Measurements from ENCODE around the gene MYL11.

MYL11 gene

GRCh38 chr16:30354423-30355143 is 20.0 kb upstream of the MYL11 start:
- DNase-seq: no peak

DNA sequence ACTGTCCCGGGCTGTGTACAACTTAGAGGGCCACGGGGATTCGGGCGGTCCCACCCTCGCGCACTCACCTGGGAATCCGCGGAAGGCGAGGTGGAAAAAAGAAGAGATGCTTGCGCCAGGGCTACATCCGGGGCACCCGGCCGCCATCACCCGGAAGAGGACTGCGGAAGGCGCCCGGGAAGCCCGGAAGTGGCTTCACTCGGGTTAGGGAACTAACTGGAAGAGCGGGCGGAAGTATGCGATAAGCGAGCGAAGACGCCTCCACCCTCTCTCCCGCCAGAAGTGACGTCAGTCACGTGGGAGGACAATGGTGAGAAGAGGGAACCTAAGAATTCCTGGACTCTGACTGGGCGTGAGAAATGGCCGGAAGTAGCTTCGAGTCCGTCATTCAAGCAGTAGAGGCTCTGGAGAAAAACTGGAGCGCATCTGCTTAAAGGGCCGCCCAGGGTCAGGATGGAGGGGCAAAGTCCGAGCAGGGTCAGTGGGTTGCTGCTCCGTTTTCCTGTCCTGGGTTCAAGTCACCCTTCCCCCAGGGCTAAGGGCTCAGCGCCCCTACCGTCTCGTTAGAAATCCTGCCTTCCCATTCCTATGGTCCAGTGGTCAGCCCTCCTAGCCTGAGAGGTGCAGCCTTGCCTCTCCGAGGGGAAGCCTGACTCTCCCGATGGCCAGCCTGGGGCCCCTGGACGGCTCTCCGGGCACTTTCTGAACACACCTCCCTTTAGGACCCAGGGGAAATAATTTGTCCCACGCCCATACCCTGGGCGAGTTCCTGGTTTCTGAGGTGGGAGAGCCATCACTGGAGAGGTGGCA is 19.3 kb upstream of the MYL11 start, which contains the start of gene CD2BP2:
Gene CD2BP2 (minus strand): TSS at position 165 of the 810 bp plus-strand sequence. CDS start 627 bp downstream, outside the sequence.
- peak; percentile 99 for DNase-seq

- DNase-seq: no peak
These were observed 18.7 kb upstream of the MYL11 start for GRCh38 chr16:30355954-30356308.

- peak; percentile 43 for DNase-seq
These were observed 18.1 kb upstream of the MYL11 start for GRCh38 chr16:30356401-30357084.

DNA sequence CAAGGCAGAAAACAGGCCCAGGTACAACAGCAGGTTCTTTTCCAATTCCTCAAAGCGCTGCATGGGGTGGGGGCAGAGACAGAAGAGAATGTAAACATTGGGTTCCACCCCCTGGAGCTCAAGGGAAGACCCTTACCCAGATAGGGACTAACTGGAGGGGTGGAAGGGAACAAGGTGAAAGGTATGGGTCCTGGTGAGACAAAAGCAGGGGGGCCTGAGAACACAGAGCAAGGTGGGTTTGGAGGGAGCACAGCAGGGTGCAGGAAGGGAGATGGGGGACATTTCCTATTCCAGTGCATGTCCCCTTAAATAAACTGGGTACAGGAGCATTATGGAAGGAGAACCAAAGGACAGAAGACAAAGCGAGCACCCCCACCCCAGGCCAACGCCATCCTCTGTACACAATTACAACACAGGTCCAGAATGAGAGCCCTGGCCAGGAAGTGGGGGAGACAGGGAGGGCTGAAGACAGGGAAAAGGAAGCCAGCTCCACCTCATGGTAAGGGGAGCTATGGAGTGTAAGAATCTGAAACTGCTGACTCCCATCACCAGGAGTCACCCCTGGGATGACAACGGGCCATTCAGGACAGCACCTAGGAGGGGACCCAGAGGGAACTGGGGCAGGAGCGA is 17.4 kb upstream of the MYL11 start:
- no peak for DNase-seq

DNA sequence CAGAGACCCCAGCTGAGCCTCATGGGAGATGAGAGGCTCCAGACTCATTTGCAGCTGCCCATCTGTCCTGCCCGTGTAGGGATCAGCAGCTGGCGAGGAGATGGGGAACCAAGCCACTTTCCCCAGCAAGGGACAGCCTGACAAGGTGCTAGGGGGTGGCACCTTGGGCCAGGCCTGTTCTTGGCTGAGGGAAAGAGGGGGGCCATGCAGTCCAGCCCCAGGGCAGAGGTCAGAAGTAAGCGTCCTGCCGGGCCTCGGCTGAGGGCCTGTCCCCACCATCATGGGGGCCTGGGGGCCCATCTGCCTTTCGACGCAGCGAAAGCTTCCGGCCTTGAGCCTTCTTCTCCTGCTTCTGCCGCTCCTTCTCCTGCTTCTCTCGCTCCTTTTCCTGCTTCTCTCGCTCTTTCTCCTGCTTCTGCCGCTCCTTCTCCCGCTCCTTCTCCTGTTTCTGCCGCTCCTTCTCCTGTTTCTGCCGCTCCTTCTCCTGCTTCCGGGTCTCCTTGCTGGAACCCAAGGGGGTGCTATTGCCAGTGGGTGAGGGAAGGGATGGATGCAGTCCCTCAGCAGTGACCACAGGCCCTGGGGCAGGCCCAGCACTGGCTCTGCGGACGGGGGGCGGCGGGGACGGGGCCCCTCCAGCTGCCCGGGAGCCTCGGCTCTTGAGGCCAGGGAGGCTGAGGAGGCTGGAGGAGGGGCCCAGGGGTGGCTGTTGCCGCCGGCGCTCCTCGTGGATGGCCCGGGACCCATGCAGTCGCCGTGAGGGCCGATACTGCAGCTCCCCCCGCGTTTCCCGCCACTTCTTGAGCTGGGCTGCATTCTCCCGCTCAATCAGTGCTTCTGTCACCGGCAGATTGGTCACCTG is 16.7 kb upstream of the MYL11 start:
- DNase-seq: no peak

GRCh38 chr16:30358577-30358936 is 16.0 kb upstream of the MYL11 start:
- DNase-seq: no peak

DNA sequence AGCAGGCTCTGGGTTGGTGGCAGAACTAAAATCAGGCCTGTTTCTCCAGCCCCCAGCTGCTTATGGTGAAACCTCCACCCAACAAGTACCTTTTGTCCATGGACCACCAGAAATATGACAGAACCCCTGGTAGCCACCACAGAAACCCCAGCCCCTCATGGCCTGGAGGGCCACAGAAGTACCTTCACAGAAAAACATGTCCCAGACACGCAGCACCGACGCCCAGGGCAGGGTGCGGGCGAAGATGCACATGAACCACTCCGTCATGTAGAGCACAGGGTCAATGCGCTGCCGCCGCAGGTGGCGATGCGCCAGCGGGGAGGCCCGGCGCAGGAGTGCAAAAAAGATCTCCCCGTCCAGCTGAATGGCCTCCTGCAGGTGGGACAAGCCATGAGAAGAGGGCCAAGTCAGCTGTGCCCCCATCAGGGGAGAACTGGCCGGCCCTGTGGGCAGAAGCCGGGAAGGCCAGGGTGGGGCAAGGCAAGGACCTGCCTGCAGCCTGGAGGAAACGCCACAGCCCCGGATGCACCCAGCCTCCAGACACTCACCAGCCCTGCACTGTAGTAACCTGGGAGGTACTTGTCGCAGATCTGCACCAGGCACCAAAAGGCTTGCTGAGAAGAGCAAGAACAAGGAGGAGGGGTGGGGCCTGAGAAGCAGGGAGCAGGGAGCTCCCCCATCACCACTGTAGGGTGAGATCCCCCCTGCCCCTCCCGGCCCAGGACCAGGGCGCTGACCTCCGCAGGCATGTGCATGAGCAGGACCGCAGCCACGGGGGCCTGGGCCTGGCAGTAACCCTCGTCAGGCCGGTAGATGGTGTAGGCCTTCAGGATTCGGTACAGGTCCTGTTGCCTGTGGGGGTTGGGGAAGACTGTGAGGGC is 15.4 kb upstream of the MYL11 start:
- DNase-seq: no peak

DNA sequence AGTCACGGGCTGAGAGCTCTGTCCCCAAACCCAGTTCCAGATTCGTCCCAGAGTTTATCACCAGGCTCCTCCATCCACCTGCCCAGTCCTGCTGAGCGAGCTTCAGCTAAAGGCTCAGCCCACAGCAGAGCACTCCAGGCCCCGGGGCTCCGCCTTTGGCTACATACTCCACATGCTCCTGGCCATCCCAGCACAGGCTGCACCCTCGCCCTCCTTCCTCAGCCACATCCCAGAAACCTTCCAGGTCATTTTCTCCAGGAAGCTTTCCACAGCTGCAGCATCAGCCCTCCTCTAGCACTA is 14.8 kb upstream of the MYL11 start:
- no peak for DNase-seq

DNA sequence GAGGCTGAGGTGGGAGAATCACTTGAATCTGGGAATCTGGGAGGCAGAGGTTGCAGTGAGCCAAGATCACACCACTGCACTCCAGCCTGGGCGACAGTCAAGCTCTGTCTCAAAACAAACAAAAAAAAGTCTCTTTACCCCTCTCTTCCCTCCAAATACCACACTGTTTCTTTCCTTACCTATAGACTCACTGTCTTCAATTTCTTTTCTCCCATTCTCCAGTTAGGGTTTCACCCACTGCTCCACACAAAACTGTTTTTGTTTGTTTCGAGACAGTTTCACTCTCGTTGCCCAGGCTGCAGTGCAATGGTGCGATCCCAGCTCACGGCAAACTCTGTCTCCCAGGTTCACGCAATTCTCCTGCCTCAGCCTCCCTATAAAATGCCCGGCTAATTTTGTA is 13.4 kb upstream of the MYL11 start:
- no peak for DNase-seq

- no peak for DNase-seq
These were observed 9.4 kb upstream of the MYL11 start for GRCh38 chr16:30365200-30365599.

DNA sequence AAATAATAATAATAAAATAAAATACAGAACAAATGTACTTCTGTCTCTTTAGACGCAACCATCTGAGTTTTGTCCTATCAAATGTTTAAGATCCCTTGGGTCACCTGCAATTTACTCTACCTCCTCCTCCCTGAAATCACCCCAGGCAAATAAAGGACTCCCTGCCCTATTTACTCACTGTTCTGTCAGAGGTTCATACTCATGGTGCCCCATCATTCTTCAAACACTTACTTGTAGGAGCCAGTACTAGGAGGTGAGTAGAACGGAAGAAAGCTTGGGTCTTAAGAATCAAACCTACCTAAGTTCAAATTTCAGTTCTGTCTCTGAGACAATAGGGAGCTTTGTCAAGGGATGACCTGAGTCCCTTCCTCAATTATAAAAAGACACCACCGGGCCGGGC is 8.1 kb upstream of the MYL11 start:
- DNase-seq: no peak

GRCh38 chr16:30367349-30368009 is 7.1 kb upstream of the MYL11 start:
- no peak for DNase-seq

DNA sequence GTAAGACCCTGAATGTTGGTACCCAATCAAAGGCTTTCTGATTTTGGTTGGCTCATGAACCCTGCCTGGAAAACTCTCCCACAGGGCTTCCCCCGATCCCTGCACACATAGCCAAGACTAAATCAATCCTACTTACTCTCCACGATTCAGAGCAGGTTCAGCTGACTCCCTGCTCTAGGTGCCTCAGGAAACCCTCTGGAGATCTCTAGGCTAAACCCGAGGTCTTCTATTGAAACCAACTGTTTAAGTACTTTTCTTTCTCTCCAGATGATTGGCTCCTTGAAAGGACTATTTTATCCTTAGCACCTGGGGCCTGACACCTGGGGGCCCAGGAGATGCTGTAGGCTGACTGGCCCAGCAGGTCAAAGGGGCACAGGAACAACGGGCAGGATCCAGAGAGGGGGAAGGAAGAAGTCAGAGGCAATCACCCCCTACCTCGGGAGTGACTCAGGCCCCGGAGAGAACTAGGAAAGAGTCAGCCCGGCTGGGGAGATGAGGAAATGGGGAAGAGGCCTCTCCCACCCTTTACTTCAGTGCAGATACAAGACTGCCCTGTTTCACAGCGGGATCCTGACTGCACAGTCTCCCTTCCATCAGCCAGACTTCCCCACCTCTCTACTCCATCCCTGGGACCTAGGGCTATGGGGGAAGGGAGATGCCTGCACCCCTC is 6.3 kb upstream of the MYL11 start:
- DNase-seq: peak; percentile 36

DNA sequence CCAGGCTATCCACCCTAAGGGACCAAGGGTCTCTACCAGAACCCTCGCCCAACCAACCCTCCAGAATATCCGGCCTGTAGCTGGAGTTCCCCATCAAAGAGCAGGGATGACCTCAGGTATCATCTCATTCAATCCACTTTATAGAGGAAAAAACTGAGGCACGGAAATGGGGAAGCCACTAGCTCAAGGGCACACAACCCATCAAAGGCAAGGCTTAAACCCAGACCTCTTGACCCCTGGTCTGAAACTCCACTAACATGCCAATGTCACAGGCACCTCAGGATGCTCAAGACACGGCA is 5.9 kb upstream of the MYL11 start:
- no peak for DNase-seq

DNA sequence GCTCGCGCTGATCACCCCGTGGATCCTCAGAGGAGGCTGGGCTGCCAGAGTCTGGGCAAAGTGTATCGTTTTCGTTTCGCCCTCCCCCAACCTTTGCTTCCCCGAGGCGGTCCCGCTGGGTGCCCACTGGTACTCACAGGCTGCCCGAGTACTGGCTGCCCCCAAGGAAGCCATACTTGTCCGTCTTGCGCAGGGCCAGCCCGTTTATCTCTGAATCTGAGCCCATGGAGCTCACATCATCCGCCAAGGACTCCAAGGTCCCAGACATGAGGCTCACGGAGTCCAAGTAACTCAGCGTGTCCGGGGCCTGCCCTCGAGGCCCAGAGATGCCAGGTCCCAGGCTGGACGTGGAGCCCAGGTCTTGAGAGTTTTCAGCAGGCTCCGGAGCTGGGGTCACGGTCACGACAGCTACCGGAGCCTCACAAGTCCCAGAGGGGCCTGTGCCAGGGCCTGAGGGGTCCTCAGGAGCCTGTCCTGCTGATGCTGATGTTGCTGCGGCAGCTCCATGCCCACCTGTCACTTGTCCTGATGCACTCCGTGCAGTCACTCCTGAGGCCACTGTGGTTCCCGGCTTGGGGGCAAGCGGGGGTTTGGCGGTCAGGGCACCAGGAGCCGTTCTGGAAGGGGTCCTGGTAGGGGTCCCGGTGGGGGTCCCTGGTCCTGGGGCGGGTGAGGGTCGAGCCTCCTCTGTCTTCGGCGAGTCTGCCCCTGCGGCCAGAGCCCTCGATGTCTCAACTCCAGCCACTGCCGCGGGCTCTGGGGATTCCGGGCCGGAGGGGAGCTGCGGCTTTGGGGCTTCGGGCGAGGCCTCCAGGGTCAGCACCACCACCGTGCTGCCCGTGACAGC is 5.3 kb upstream of the MYL11 start:
- DNase-seq: no peak

DNA sequence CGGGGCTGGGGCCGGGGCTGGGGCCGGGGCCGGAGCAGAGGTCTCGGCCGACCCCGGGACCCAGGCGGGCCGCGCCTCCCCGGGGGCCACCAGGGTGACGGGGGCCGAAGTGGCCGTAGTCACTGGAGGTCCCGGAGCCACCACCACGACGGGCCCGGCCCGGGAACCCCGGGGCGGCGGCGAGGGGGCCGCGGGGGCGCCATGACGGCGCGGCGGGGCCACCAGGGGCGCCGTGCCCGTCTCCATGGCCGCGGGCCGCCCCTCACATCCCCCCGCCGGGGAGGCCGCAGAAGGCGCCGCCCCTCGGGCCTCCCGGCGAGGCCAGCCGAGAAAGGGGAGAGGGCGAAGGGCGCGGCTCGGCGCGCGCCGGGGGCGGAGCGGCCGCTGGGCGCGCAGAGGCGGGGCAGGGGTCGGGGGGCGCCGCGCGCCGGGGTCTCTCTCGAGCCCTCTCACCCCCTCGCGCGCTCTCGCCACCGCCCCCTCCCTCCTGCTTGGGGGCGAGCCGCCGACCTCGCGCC is 4.6 kb upstream of the MYL11 start:
- no peak for DNase-seq

- peak; percentile 100 for DNase-seq
These were observed 4.0 kb upstream of the MYL11 start, which contains the start of gene TBC1D10B for GRCh38 chr16:30370456-30371247. TBC1D10B (minus strand) TSS chr16:30370494; CDS start chr16:30370183, 311 bp downstream.

Measured in NCI-H510A treated with DMSO at 0.1 percent for 48 hours (cell line).